Trophoblast cell (in vitro differentiated cells and primary cell): ENCODE results near the gene FGB.

Source experiments
- DNase-seq, 2 donors: peaks; one replicate each; pipeline ENCODE4 v3.0.0-alpha.2; 2016
- H2AFZ ChIP-seq: 2 replicates; pipeline ENCODE4 v1.6.1; 2013; ENCODE audit warnings: low read length, moderate library complexity, mild to moderate bottlenecking; ENCODE audit not compliant: insufficient read depth, poor library complexity
- H2AK5ac ChIP-seq: 2 replicates; pipeline ENCODE4 v1.6.1; 2013; ENCODE audit warnings: mild to moderate bottlenecking, low read length
- H2BK120ac ChIP-seq: 2 replicates; pipeline ENCODE4 v1.6.1; 2013; ENCODE audit warnings: low read length, mild to moderate bottlenecking, moderate library complexity; ENCODE audit not compliant: insufficient read depth, poor library complexity
- H2BK12ac ChIP-seq: 2 replicates; pipeline ENCODE4 v1.6.1; 2013; ENCODE audit warnings: mild to moderate bottlenecking, low read length, moderate library complexity
- H2BK5ac ChIP-seq: 2 replicates; pipeline ENCODE4 v1.6.1; 2013; ENCODE audit warnings: low read length, low read depth, moderate library complexity, mild to moderate bottlenecking; ENCODE audit not compliant: poor library complexity
- H3K14ac ChIP-seq: 2 replicates; pipeline ENCODE4 v1.6.1; 2013; ENCODE audit warnings: mild to moderate bottlenecking, low read length
- H3K18ac ChIP-seq: 2 replicates; pipeline ENCODE4 v1.6.1; 2013; ENCODE audit warnings: mild to moderate bottlenecking, low read length
- H3K23ac ChIP-seq: 2 replicates; pipeline ENCODE4 v1.6.1; 2013; ENCODE audit warnings: low read length
- H3K27ac ChIP-seq: 2 replicates; pipeline ENCODE4 v1.5.1; 2013; ENCODE audit warnings: low read depth, mild to moderate bottlenecking, inconsistent platforms, low read length, moderate library complexity
- H3K27me3 ChIP-seq: 2 replicates; pipeline ENCODE4 v1.6.1; 2013; ENCODE audit warnings: inconsistent platforms, mild to moderate bottlenecking, low read length, moderate library complexity; ENCODE audit not compliant: insufficient read depth
- H3K36me3 ChIP-seq, 2 experiments: 1 replicate in 1 of 2; 2 replicates in 1 of 2; pipeline ENCODE4 v1.6.1; 2013; ENCODE audit warnings: low read length in 2 of 2, mild to moderate bottlenecking in 2 of 2, moderate library complexity in 1 of 2; ENCODE audit not compliant: insufficient read depth in 2 of 2, control insufficient read depth in 1 of 2
- H3K4ac ChIP-seq: 2 replicates; pipeline ENCODE4 v1.6.1; 2013; ENCODE audit warnings: low read depth, mild to moderate bottlenecking, low read length, moderate library complexity
- H3K4me1 ChIP-seq, 2 experiments: 1 replicate in 1 of 2; 2 replicates in 1 of 2; pipeline ENCODE4 v1.6.1; 2013; ENCODE audit warnings: low read length in 2 of 2, mild to moderate bottlenecking in 2 of 2, moderate library complexity in 1 of 2; ENCODE audit not compliant: insufficient read depth in 2 of 2, control insufficient read depth in 1 of 2
- H3K4me2 ChIP-seq: 2 replicates; pipeline ENCODE4 v1.6.1; 2013; ENCODE audit warnings: inconsistent platforms, mild to moderate bottlenecking, low read length, moderate library complexity
- H3K4me3 ChIP-seq: 2 replicates; pipeline ENCODE4 v1.5.1; 2013; ENCODE audit warnings: mild to moderate bottlenecking, low read depth, low read length, inconsistent platforms
- H3K79me1 ChIP-seq: one replicate; pipeline ENCODE4 v1.6.1; 2013; ENCODE audit warnings: low read length
- H3K79me2 ChIP-seq: 2 replicates; pipeline ENCODE4 v1.6.1; 2013; ENCODE audit warnings: low read length, mild to moderate bottlenecking; ENCODE audit not compliant: control insufficient read depth, insufficient read depth, poor library complexity
- H3K9ac ChIP-seq: 2 replicates; pipeline ENCODE4 v1.6.1; 2013; ENCODE audit warnings: mild to moderate bottlenecking, low read length
- H3K9me3 ChIP-seq: 2 replicates; pipeline ENCODE4 v1.6.1; 2013; ENCODE audit warnings: low read depth, mild to moderate bottlenecking, control low read depth, inconsistent platforms, low read length; ENCODE audit not compliant: insufficient read depth
- H4K12ac ChIP-seq: 2 replicates; pipeline ENCODE4 v1.6.1; 2013; ENCODE audit warnings: low read depth, mild to moderate bottlenecking, low read length, moderate library complexity
- H4K8ac ChIP-seq: 2 replicates; pipeline ENCODE4 v1.6.1; 2013; ENCODE audit warnings: low read depth, mild to moderate bottlenecking, low read length, moderate library complexity
- H4K91ac ChIP-seq: one replicate; pipeline ENCODE4 v1.6.1; 2013; ENCODE audit warnings: low read depth, mild to moderate bottlenecking, low read length, moderate library complexity
- WGBS: extraction: QIAGEN DNeasy Blood & Tissue Kit; methylation state at CpG from one replicate; pipeline ENCODE4 v1.1.7; 2013; ENCODE audit warnings: missing lambda C conversion rate; ENCODE audit not compliant: insufficient read length, insufficient coverage; ENCODE audit errors: extremely low coverage; 5-methylcytosine and 5-hydroxymethylcytosine counted together

Gene FGB

DNA sequence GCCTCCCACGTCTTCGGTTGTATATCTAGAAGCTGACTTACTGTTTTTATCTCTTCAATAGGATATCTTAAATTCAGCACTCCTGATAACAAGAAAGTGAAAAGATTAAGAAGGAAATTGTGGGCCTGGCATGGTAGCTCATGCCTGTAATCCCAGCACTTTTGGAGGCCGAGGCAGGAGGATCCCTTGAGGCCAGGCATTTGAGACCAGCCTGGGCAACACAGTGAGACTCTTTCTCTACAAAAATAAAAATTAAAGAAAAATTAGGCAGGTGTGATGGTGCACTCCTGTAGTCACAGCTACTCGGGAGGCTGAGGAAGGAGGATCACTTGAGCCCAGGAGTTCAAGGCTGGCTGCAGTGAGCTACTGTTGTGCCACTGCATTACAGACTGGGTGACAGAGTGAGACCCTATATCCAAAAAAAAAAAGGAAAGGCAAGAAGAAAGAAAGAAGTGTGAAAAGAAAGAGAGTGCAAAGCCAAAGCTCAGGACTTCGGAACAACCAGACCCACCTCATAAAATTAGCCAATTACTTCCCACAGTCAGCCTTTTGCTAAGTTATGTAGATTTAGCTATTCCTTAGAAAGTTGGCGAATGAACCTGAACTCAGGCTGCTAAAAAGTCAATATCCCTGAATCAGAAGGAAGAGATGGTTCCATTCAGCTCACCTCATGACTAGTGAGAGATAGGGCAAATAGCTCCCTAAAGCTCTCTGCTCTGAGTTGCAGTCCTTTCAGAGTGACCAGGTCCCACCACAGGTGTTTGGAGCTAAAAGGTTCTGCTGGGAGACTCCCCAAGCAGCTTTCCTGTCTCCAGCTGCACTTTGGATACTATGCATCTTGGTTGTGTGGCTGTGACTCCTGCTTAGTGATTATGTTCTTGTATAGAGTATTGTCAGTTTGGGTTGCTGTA, 40.5 kb downstream of the FGB start:
- Histone ChIP-seq H3K9me3 (no peaks in the 10 kb centered on the region), H3K4ac (no peak overlapping the region), H3K4me2 (no peak overlapping the region), H2BK5ac (no peak overlapping the region), H2AK5ac (no peak overlapping the region), H4K8ac (no peak overlapping the region), H3K18ac (no peak overlapping the region), H3K14ac (no peak overlapping the region), H3K79me1 (no peaks in the 10 kb centered on the region), H4K12ac (no peak overlapping the region), H3K27me3 (no peaks in the 10 kb centered on the region), H3K4me3 (no peak overlapping the region), H3K79me2 (no peaks in the 10 kb centered on the region), H3K36me3 (no peaks in the 10 kb centered on the region), H2AFZ (no peak overlapping the region), H2BK120ac (no peak overlapping the region), H3K4me1 (no peaks in the 10 kb centered on the region), H3K27ac (no peak overlapping the region), H3K9ac (no peak overlapping the region), H2BK12ac (no peak overlapping the region), H3K23ac (no peak overlapping the region), H4K91ac (no peak overlapping the region)
- no CpG with 5 or more reads among the region's 6 CpGs for WGBS
- DNase-seq, result no peak

DNA sequence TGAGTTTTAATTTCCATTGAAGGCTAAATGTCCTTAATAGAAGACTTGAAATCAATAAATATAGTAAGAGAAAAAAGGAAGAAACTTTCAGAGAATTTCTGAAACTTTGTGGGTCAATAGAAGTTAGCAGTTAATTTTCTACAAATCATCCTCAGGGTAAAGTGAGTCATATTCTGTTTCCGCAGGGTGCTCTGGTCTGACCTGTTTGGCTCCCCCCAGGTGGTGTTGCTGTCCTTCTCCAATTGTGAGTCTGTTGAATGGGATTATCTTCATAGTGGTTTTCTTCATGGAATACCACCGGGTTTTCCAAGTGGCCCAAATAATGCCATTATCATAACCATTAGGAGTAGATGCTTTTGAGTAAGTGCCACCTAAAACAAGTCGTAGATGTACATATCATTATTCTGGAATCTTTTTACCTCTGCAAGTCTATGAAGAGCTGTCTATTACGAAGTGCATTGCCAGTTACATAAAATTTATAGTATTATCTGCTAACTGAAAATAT, 41.9 kb downstream of the FGB start:
- Histone ChIP-seq H2BK12ac (no peak overlapping the region), H3K23ac (no peak overlapping the region), H3K18ac (no peak overlapping the region), H3K9me3 (no peaks in the 10 kb centered on the region), H3K36me3 (no peaks in the 10 kb centered on the region), H2BK120ac (no peak overlapping the region), H3K9ac (no peak overlapping the region), H2AK5ac (no peak overlapping the region), H3K14ac (no peak overlapping the region), H3K4ac (no peak overlapping the region), H3K27ac (no peak overlapping the region), H2AFZ (no peak overlapping the region), H3K4me3 (no peak overlapping the region), H4K12ac (no peak overlapping the region), H2BK5ac (no peak overlapping the region), H3K4me1 (no peaks in the 10 kb centered on the region), H3K79me2 (no peaks in the 10 kb centered on the region), H3K79me1 (no peaks in the 10 kb centered on the region), H3K4me2 (no peak overlapping the region), H3K27me3 (no peaks in the 10 kb centered on the region), H4K8ac (no peak overlapping the region), H4K91ac (no peak overlapping the region)
- WGBS, result no CpG with 5 or more reads among the region's 4 CpGs
- peak; percentile 3 to 46 for DNase-seq

DNA sequence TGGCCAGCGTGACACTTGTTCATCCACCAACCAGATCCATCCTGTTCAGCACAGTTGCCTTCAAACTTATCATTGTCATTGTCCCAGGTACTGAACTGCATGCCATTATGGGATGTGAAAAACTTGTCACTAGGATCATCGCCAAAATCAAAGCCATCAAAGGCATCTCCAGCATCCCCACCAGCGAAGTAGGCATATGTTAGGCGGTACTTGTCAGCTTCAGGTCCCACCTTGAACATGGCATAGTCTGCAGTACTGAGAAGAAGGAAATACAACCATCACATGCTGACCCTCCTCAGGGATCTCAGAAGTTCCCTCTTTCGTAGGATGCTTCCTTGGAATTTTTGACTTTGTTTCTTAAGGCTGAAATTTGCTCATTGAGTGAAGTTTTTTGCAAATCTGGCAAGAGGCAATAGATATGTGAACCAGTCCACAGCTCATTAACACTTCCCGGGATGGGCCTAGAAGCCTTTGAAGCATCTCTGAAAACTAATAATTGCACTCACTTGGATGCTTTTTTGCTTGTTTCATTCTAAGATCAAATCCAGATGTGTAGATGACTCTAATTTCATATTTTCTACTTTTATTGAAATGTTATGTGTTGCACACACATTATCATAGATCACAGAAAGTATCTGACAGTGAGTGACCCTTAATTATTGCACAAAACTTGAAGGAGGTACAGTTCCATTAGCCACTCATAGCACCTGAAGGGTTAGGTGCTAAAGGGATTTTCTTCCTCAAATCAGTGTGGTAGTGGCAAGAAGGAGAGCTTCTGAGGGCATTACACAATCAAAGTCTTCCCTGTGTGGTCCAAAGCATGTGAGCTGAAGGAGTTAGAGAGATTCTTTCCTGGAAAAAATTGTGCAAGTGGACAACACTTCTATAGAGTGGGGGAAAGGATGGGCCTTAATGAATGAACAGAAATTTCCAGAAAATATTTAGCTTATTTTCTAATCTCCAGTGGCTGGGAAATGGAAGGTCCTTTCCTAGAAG, 44.2 kb downstream of the FGB start:
- no peak overlapping the region for H4K91ac ChIP-seq
- no peak overlapping the region for H3K14ac ChIP-seq
- no peak overlapping the region for H2BK5ac ChIP-seq
- no peak overlapping the region for H3K4me2 ChIP-seq
- no peak overlapping the region for H2AFZ ChIP-seq
- no peak for DNase-seq
- H3K4me3 ChIP-seq, result no peak overlapping the region
- no peak overlapping the region for H3K9ac ChIP-seq
- H3K27me3 ChIP-seq, result no peaks in the 10 kb centered on the region
- H3K18ac ChIP-seq, result no peak overlapping the region
- H3K4me1 ChIP-seq, result no peaks in the 10 kb centered on the region
- no peak overlapping the region for H2BK120ac ChIP-seq
- no peak overlapping the region for H4K12ac ChIP-seq
- H3K23ac ChIP-seq, result no peak overlapping the region
- no peaks in the 10 kb centered on the region for H3K36me3 ChIP-seq
- no peak overlapping the region for H4K8ac ChIP-seq
- no CpG with 5 or more reads among the region's 6 CpGs for WGBS
- no peaks in the 10 kb centered on the region for H3K79me1 ChIP-seq
- no peak overlapping the region for H3K27ac ChIP-seq
- H3K4ac ChIP-seq, result no peak overlapping the region
- H3K79me2 ChIP-seq, result no peaks in the 10 kb centered on the region
- H2BK12ac ChIP-seq, result no peak overlapping the region
- no peaks in the 10 kb centered on the region for H3K9me3 ChIP-seq
- no peak overlapping the region for H2AK5ac ChIP-seq

DNA sequence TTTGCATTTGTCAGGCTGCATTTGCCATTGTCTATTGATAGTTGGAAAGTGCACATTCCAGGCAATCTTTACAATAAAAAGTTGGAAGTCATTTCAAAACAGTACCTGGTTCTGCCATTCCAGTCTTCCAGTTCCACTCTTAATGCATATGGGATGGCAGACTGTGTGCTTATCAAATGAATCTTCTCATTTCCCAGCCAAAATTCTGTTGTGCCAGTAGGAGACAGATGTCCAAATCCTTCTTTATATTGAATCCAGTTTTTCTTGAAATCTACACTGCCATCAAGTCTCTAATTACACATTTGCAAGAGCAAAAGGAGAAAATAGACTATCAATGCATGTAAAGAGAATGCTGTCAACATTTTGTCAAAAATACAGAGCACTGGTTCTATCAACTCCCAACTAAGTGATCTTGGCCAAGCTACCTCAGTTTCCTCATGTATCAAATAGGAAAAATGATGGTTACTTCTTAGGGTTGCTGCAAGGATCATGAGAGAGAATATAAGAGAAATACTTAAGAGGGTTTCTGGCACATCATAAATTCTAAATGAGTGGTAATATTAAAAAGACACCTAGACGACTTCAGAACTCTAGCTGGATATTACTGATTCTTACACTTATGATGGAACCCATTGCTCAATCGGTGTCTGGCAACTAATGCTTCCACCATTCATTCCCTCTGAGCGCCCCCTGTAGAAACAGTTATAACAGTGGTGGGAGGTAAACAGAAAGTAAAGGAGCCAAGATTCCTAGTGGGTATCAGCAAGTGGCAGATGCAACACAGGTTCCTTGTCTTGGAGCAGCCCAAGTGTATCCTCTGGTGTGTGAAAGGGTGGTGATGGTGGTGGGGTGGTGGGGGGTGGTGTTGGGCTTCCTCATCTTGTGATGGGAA, 45.8 kb downstream of the FGB start:
- no peak overlapping the region for H3K4me3 ChIP-seq
- no peaks in the 10 kb centered on the region for H3K9me3 ChIP-seq
- no CpG with 5 or more reads among the region's 3 CpGs for WGBS
- H3K14ac ChIP-seq, result no peak overlapping the region
- H3K9ac ChIP-seq, result no peak overlapping the region
- H3K4ac ChIP-seq, result no peak overlapping the region
- H3K79me1 ChIP-seq, result no peaks in the 10 kb centered on the region
- no peak overlapping the region for H3K18ac ChIP-seq
- no peak overlapping the region for H3K27ac ChIP-seq
- DNase-seq, result no peak
- no peaks in the 10 kb centered on the region for H3K79me2 ChIP-seq
- H2AFZ ChIP-seq, result no peak overlapping the region
- no peak overlapping the region for H2BK12ac ChIP-seq
- H3K23ac ChIP-seq, result no peak overlapping the region
- H3K4me1 ChIP-seq, result no peaks in the 10 kb centered on the region
- no peak overlapping the region for H4K8ac ChIP-seq
- H2BK120ac ChIP-seq, result no peak overlapping the region
- H3K27me3 ChIP-seq, result no peaks in the 10 kb centered on the region
- no peaks in the 10 kb centered on the region for H3K36me3 ChIP-seq
- H2AK5ac ChIP-seq, result no peak overlapping the region
- no peak overlapping the region for H4K12ac ChIP-seq
- H2BK5ac ChIP-seq, result no peak overlapping the region
- no peak overlapping the region for H4K91ac ChIP-seq
- H3K4me2 ChIP-seq, result no peak overlapping the region
